Ishikawa (cell line): Measurements from ENCODE around the gene ATRNL1.

Experiments used
- CEBPB ChIP-seq: IDR thresholded peaks from 2 replicates; pipeline ENCODE4 v1.6.1; 2012
- CREB1 ChIP-seq: IDR thresholded peaks from 2 replicates; pipeline ENCODE4 v1.6.1; 2012; ENCODE audit warnings: low read depth
- EGR1 ChIP-seq: IDR thresholded peaks from 2 replicates; pipeline ENCODE4 v1.6.1; 2012
- EP300 ChIP-seq: IDR thresholded peaks from 2 replicates; pipeline ENCODE4 v1.6.1; 2012; ENCODE audit warnings: borderline replicate concordance
- FOXM1 ChIP-seq: IDR thresholded peaks from 2 replicates; pipeline ENCODE4 v1.6.1; 2012; ENCODE audit warnings: low read depth, borderline replicate concordance
- MAX ChIP-seq: IDR thresholded peaks from 2 replicates; pipeline ENCODE4 v1.6.1; 2012
- NFIC ChIP-seq: IDR thresholded peaks from 2 replicates; pipeline ENCODE4 v1.6.1; 2012
- RAD21 ChIP-seq: IDR thresholded peaks from 2 replicates; pipeline ENCODE4 v1.6.1; 2012; ENCODE audit warnings: low read depth
- REST ChIP-seq: IDR thresholded peaks from 2 replicates; pipeline ENCODE4 v1.6.1; 2012; ENCODE audit warnings: low read depth, mild to moderate bottlenecking
- TAF1 ChIP-seq: IDR thresholded peaks from 2 replicates; pipeline ENCODE4 v1.6.1; 2012; ENCODE audit warnings: low read depth, mild to moderate bottlenecking
- TCF12 ChIP-seq: IDR thresholded peaks from 2 replicates; pipeline ENCODE4 v1.6.1; 2012; ENCODE audit warnings: low read depth
- TEAD4 ChIP-seq: IDR thresholded peaks from 2 replicates; pipeline ENCODE4 v1.6.1; 2012
- USF1 ChIP-seq: IDR thresholded peaks from 2 replicates; pipeline ENCODE4 v1.6.1; 2012
- YY1 ChIP-seq: IDR thresholded peaks from 2 replicates; pipeline ENCODE4 v1.6.1; 2012; ENCODE audit warnings: low read depth
- ZBTB7A ChIP-seq: IDR thresholded peaks from 2 replicates; pipeline ENCODE4 v1.6.1; 2012; ENCODE audit warnings: low read depth

The ATRNL1 gene

GRCh38 chr10:115935731-115936130 lies 842.6 kb downstream of the ATRNL1 start:
- TF ChIP-seq TAF1 (no peak), CREB1 (no peak), ZBTB7A (no peak), TEAD4 (no peak), MAX (no peak), EGR1 (no peak), FOXM1 (no peak), EP300 (no peak), NFIC (no peak), CEBPB (no peak), USF1 (no peak), REST (no peak), YY1 (no peak)

- TF ChIP-seq ZBTB7A = no peak
- no peak for TF ChIP-seq YY1
- no peak for TF ChIP-seq RAD21
- no peak for TF ChIP-seq TEAD4
These were observed 844.0 kb downstream of the ATRNL1 start for GRCh38 chr10:115936926-115937767.

- TF ChIP-seq REST = no peak
- no peak for TF ChIP-seq CREB1
- TF ChIP-seq EGR1 = no peak
- TF ChIP-seq MAX = no peak
These were observed 844.5 kb downstream of the ATRNL1 start for GRCh38 chr10:115937768-115938056.

GRCh38 chr10:115939101-115939854 lies 846.1 kb downstream of the ATRNL1 start:
- TF ChIP-seq EP300 (no peak), EGR1 (no peak), MAX (no peak), FOXM1 (no peak), REST (no peak), CEBPB (no peak)

GRCh38 chr10:115941361-115941771 lies 848.2 kb downstream of the ATRNL1 start:
- no peak for TF ChIP-seq USF1
- TF ChIP-seq TEAD4 = no peak
- no peak for TF ChIP-seq CREB1
- no peak for TF ChIP-seq NFIC
- TF ChIP-seq REST = no peak
- TF ChIP-seq RAD21 = no peak
- TF ChIP-seq YY1 = no peak
- no peak for TF ChIP-seq TAF1
- TF ChIP-seq FOXM1 = no peak
- TF ChIP-seq TCF12 = no peak
- TF ChIP-seq EP300 = no peak
- no peak for TF ChIP-seq MAX
